ENCODE results near the gene ATG10. TPM values are rescaled to one million over a fixed set of nuclear protein-coding genes. Genes with fewer than 3 reads are reported as not detected.

Gene ATG10
- total RNA-seq, 1 experiment from 2014 or later = 7.6 TPM

DNA sequence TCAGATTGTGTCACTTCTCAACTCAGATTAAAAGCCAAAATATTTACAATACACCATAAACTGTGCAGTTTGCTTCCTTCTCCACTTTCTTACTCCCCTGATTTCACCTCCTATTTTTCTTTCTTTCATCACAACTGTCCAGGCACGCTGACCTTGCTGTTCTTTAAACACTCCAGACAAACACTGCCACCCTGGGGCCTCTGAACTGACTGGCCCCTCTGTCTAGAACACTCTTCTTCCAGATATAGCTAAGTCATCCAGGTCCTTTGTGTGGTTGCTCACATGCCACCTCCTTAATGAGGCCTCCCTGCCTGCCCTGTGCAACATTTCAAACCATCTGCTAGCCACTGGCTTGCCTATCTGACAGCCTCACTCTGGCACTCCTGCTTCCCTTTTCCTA lies 46.6 kb downstream of the ATG10 start:
- H3K9me3 ChIP-seq (ENCODE audit: control insufficient read depth, low read depth, low read length) = no peaks in the 10 kb centered on the region
- no peak overlapping the region for H2AFZ ChIP-seq (ENCODE audit: low read length)
- H2BK5ac ChIP-seq (ENCODE audit: insufficient read length, low read length) = no peak overlapping the region
- Mint-ChIP-seq H3K27me3 (ENCODE audit: low read depth) (no peaks in the 10 kb centered on the region), H3K4me3 (no peak overlapping the region), H3K27ac (no peak overlapping the region), H3K4me1 (peaks cover 27% of the 10 kb centered on the region in 2 experiments), H3K36me3 (ENCODE audit: insufficient read depth in 1 of 3, low read depth in 3 of 3) (peaks cover 10 to 18% (median 12%) of the 10 kb centered on the region in 3 experiments), H3K9me3 (peaks cover 4 to 15% of the 10 kb centered on the region in 2 experiments; a peak in 4 of 5 replicates)
- no peak overlapping the region for H3K27ac ChIP-seq (ENCODE audit: insufficient read length, low read depth, low read length)
- no peak overlapping the region for H3T11ph ChIP-seq (ENCODE audit: low read length)
- no peaks in the 10 kb centered on the region; the same call in 1 of the 2 replicates for H3K4me1 ChIP-seq (ENCODE audit: insufficient read depth, low read length)
- H4K20me1 ChIP-seq (ENCODE audit: control insufficient read depth, insufficient read depth, insufficient read length) = no peaks in the 10 kb centered on the region
- no peak overlapping the region for H4K5ac ChIP-seq (ENCODE audit: insufficient read length, low read depth, low read length)
- H3K23me2 ChIP-seq (ENCODE audit: insufficient read length, low read depth, low read length, poor library complexity, severe bottlenecking) = no peaks in the 10 kb centered on the region
- H3K14ac ChIP-seq (ENCODE audit: insufficient read depth, low read length) = no peak overlapping the region
- no peak overlapping the region for H3K4ac ChIP-seq (ENCODE audit: low read depth, low read length)
- no peak overlapping the region for H2BK15ac ChIP-seq (ENCODE audit: low read depth, low read length)
- no peak overlapping the region for H3K4me2 ChIP-seq (ENCODE audit: insufficient read depth, insufficient read length, low read length)
- no peak overlapping the region for H4K8ac ChIP-seq (replicated peaks; ENCODE audit: insufficient read length, low read depth, low read length)
- no peaks in the 10 kb centered on the region for H3K79me1 ChIP-seq (ENCODE audit: insufficient read depth, low read depth, low read length, poor library complexity, severe bottlenecking)
- no peaks in the 10 kb centered on the region for H3K27me3 ChIP-seq (ENCODE audit: insufficient read depth, low read length)
- no peak overlapping the region for H3K18ac ChIP-seq (ENCODE audit: insufficient read length, low read depth, low read length)
- no peak overlapping the region for H2BK120ac ChIP-seq (ENCODE audit: low read depth, low read length, poor library complexity, severe bottlenecking)
- H2BK20ac ChIP-seq (ENCODE audit: low read depth, low read length, poor library complexity, severe bottlenecking) = no peak overlapping the region
- no peak overlapping the region for H2BK12ac ChIP-seq (ENCODE audit: insufficient read length, low read depth, low read length)
- no peak overlapping the region for H2AK5ac ChIP-seq (ENCODE audit: insufficient read length, low read length)
- TF ChIP-seq CTCF (conservative IDR thresholded peaks at IDR 0.05) = no peak
- H3K56ac ChIP-seq (ENCODE audit: insufficient read length, low read depth, low read length) = no peak overlapping the region
- H3K23ac ChIP-seq (ENCODE audit: insufficient read length, low read depth, low read length) = no peak overlapping the region
- no peaks in the 10 kb centered on the region for H3K79me2 ChIP-seq (ENCODE audit: insufficient read depth, low read length)
- no CpG with 5 or more reads among the region's 1 CpG for WGBS (ENCODE audit: extremely low coverage, insufficient read length, low lambda C conversion rate)
- H3K9ac ChIP-seq (ENCODE audit: extremely low read depth, insufficient read length, low read length) = no peak overlapping the region
- DNase-seq = no peak
- no peak overlapping the region for H4K91ac ChIP-seq (ENCODE audit: insufficient read length, low read depth, low read length)

Measured in H9 (cell line).